DOHH2 (cell line): ENCODE measurements around the gene BCAS1.

Experiments used
- EZH2phosphoT487 ChIP-seq: fragments of 200-600 bp; sonication (generic); IDR thresholded peaks from 2 replicates; pipeline ENCODE4 v1.6.1; 2017; ENCODE audit warnings: borderline replicate concordance, mild to moderate bottlenecking, antibody characterized with exemption, low read length, moderate library complexity, mixed read lengths
- TF ChIP-seq, protein P1 (sequence below): fragments of 200-600 bp; sonication (generic); IDR thresholded peaks from one replicate; pipeline ENCODE4 v1.5.1; 2014; ENCODE audit warnings: antibody characterized with exemption, mild to moderate bottlenecking, low read depth, low read length; ENCODE audit not compliant: poor library complexity, severe bottlenecking

DNA sequence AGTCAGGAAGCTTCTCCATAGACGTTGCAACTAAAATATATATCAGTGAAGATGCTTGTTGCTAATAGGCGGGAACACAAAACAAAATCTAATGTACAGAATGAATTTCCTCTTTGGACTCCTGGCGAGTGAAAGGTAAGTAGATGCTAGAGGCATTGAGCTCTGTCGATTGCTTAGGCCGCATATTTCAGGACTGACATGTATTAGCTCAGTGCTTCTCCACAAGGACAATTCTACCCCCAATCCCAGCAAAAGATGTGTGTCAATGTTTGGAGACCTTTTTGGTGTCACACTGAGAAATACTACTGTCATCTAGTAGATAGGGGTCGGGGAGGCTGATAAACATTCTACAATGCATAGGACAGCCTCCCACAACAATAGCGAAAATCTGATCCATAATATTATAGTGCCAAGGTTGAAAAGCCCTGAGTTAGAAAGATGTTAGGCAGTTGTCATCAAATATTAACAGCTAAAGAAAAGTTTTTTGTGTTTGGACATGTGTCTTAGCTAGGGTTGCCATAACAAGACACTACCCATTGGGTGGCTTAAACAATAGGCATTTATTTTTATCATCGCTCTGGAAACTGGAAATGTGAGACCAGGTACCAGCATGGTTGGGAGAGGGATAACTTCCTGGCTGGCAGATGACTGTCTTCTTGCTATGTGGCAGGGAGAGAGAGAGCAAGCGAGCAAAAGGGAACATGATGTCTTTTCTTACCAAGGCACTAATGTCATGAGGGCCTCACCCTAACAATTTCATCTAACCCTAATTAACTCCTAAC, 48.0 kb upstream of the BCAS1 start:
- TF ChIP-seq, protein P1, sequence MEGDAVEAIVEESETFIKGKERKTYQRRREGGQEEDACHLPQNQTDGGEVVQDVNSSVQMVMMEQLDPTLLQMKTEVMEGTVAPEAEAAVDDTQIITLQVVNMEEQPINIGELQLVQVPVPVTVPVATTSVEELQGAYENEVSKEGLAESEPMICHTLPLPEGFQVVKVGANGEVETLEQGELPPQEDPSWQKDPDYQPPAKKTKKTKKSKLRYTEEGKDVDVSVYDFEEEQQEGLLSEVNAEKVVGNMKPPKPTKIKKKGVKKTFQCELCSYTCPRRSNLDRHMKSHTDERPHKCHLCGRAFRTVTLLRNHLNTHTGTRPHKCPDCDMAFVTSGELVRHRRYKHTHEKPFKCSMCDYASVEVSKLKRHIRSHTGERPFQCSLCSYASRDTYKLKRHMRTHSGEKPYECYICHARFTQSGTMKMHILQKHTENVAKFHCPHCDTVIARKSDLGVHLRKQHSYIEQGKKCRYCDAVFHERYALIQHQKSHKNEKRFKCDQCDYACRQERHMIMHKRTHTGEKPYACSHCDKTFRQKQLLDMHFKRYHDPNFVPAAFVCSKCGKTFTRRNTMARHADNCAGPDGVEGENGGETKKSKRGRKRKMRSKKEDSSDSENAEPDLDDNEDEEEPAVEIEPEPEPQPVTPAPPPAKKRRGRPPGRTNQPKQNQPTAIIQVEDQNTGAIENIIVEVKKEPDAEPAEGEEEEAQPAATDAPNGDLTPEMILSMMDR: no peak
- no peak for TF ChIP-seq EZH2phosphoT487
